Endometrial microvascular endothelial cells (primary cell): Measurements from ENCODE around the gene EZR. TPM values are rescaled to one million over a fixed set of nuclear protein-coding genes. Genes with fewer than 3 reads are reported as not detected.
"Not testable (repeated sequence)": the region's sequence is repeated elsewhere in the genome, so short reads cannot be mapped to it uniquely, and the experiment has no call there.

Experiments used
- in situ Hi-C: cut with HindIII; loops from 2 replicates; pipeline ENCODE4 v1.10.0; 2017; ENCODE audit warnings: low sequenced_read_pairs, low pct_unique_long_range_greater_than_20kb; ENCODE audit errors: inconsistent ontology term
- total RNA-seq: library from RNA; depleted of rRNA; stranded (reverse); fragments of >200 nt; gene quantifications from one replicate; pipeline ENCODE4 v1.2.3, GENCODE V29; 2015; ENCODE audit errors: inconsistent ontology term

Gene EZR
- total RNA-seq, 1 donor from 2014 or later: 101 TPM

- in situ Hi-C loops: no loop called here
These were observed 6.1 kb upstream of the EZR start for GRCh38 chr6:158825038-158825950.

- in situ Hi-C loops: not testable (repeated sequence)
These were observed 4.4 kb upstream of the EZR start for GRCh38 chr6:158823616-158824015.

GRCh38 chr6:158819977-158820622 is 932 bp upstream of the EZR start:
- in situ Hi-C loops: no loop called here

GRCh38 chr6:158818581-158819212 is 471 bp downstream of the EZR start:
- in situ Hi-C loops: no loop called here

GRCh38 chr6:158817728-158818580 is 1.2 kb downstream of the EZR start:
- in situ Hi-C loops: no loop called here

GRCh38 chr6:158816803-158817727 is 2.1 kb downstream of the EZR start:
- in situ Hi-C loops: no loop called here

- in situ Hi-C loops: no loop called here
These were observed 2.8 kb downstream of the EZR start for GRCh38 chr6:158816329-158816728.

GRCh38 chr6:158815907-158816306 is 3.3 kb downstream of the EZR start:
- in situ Hi-C loops: no loop called here

- in situ Hi-C loops: no loop called here
These were observed 3.8 kb downstream of the EZR start for GRCh38 chr6:158815379-158815724.

- in situ Hi-C loops: no loop called here
These were observed 6.1 kb downstream of the EZR start for GRCh38 chr6:158813032-158813431.

GRCh38 chr6:158812611-158813010 is 6.6 kb downstream of the EZR start:
- in situ Hi-C loops: no loop called here

GRCh38 chr6:158810155-158811095 is 8.7 kb downstream of the EZR start:
- in situ Hi-C loops: no loop called here

- in situ Hi-C loops: no loop called here
These were observed 10.1 kb downstream of the EZR start for GRCh38 chr6:158808941-158809678.

GRCh38 chr6:158808442-158808833 is 10.7 kb downstream of the EZR start:
- in situ Hi-C loops: no loop called here

GRCh38 chr6:158807515-158808441 is 11.4 kb downstream of the EZR start:
- in situ Hi-C loops: no loop called here
